Stimulated activated CD8-positive, alpha-beta memory T cell treated with anti-CD3 and anti-CD28 coated beads, Interleukin-12 subunit alpha, Interleukin-12 subunit beta, amount 100 ng/mL, for 4 hours (primary cell): ENCODE measurements around the gene BMP2K.

Experiments
- DNase-seq: peaks from one replicate; pipeline ENCODE4 v3.0.0-alpha.2; 2020; ENCODE audit warnings: low read depth

BMP2K gene

GRCh38 chr4:78764498-78764961, 11.6 kb upstream of the BMP2K start:
- no peak for DNase-seq

GRCh38 chr4:78765432-78766006, 10.6 kb upstream of the BMP2K start:
- DNase-seq = no peak

GRCh38 chr4:78766026-78766425, 10.1 kb upstream of the BMP2K start:
- DNase-seq = no peak

GRCh38 chr4:78766650-78767049, 9.5 kb upstream of the BMP2K start:
- no peak for DNase-seq

GRCh38 chr4:78767350-78767749, 8.8 kb upstream of the BMP2K start:
- DNase-seq = no peak

- DNase-seq = no peak
These were observed 7.5 kb upstream of the BMP2K start for GRCh38 chr4:78768452-78769180.

- DNase-seq = no peak
These were observed 6.0 kb upstream of the BMP2K start for GRCh38 chr4:78770091-78770642.

GRCh38 chr4:78772526-78773091, 3.5 kb upstream of the BMP2K start:
- no peak for DNase-seq

- DNase-seq = no peak
These were observed 1.7 kb upstream of the BMP2K start for GRCh38 chr4:78774417-78774816.

GRCh38 chr4:78775303-78776078, 659 bp upstream of the BMP2K start:
- DNase-seq = peak; percentile 83

- DNase-seq = peak; percentile 24
These were observed 802 bp downstream of the BMP2K start for GRCh38 chr4:78776729-78777575.

GRCh38 chr4:78777576-78777940, 1.4 kb downstream of the BMP2K start:
- DNase-seq = no peak

GRCh38 chr4:78778530-78778929, 2.4 kb downstream of the BMP2K start:
- no peak for DNase-seq

GRCh38 chr4:78779280-78779679, 3.1 kb downstream of the BMP2K start:
- no peak for DNase-seq

GRCh38 chr4:78780093-78780492, 3.9 kb downstream of the BMP2K start:
- DNase-seq = no peak

- no peak for DNase-seq
These were observed 5.0 kb downstream of the BMP2K start for GRCh38 chr4:78781139-78781538.

GRCh38 chr4:78781924-78782323, 5.8 kb downstream of the BMP2K start:
- no peak for DNase-seq

GRCh38 chr4:78784236-78784865, 8.2 kb downstream of the BMP2K start:
- DNase-seq = no peak

- no peak for DNase-seq
These were observed 11.3 kb downstream of the BMP2K start for GRCh38 chr4:78787392-78788006.

- no peak for DNase-seq
These were observed 12.1 kb downstream of the BMP2K start for GRCh38 chr4:78788007-78788889.
